HG03196 (cell line): ENCODE results near the gene BRINP2.

Experiments
- ATAC-seq: cut with Tn5 transposase; IDR thresholded peaks from one replicate; pipeline ENCODE4 v1.9.1; 2021; ENCODE audit not compliant: unreplicated experiment

The BRINP2 gene

GRCh38 chr1:177170756-177171535, at the start of gene BRINP2:
TSS of gene BRINP2 (plus strand) at chr1:177170958. CDS start at chr1:177229877, 58,919 bp downstream.
- ATAC-seq, result no peak

GRCh38 chr1:177122461-177123251, 48.1 kb upstream of the BRINP2 start:
- ATAC-seq, result no peak

GRCh38 chr1:177124577-177125278, 46.0 kb upstream of the BRINP2 start:
- ATAC-seq, result no peak

- ATAC-seq, result no peak
These were observed 44.5 kb upstream of the BRINP2 start for GRCh38 chr1:177126267-177126666.

- no peak for ATAC-seq
These were observed 42.0 kb upstream of the BRINP2 start for GRCh38 chr1:177128665-177129281.

- no peak for ATAC-seq
These were observed 40.3 kb upstream of the BRINP2 start for GRCh38 chr1:177130451-177130945.

GRCh38 chr1:177131723-177132122, 39.0 kb upstream of the BRINP2 start:
- ATAC-seq, result no peak

- no peak for ATAC-seq
These were observed 38.6 kb upstream of the BRINP2 start for GRCh38 chr1:177132141-177132540.

GRCh38 chr1:177133977-177134538, 36.7 kb upstream of the BRINP2 start:
- ATAC-seq, result no peak

- ATAC-seq, result no peak
These were observed 35.5 kb upstream of the BRINP2 start for GRCh38 chr1:177135250-177135649.

GRCh38 chr1:177137814-177138213, 32.9 kb upstream of the BRINP2 start:
- no peak for ATAC-seq

GRCh38 chr1:177138347-177138746, 32.4 kb upstream of the BRINP2 start:
- no peak for ATAC-seq

GRCh38 chr1:177142010-177142409, 28.7 kb upstream of the BRINP2 start:
- no peak for ATAC-seq

- ATAC-seq, result no peak
These were observed 27.9 kb upstream of the BRINP2 start for GRCh38 chr1:177142791-177143271.

GRCh38 chr1:177145106-177146070, 25.4 kb upstream of the BRINP2 start:
- no peak for ATAC-seq

- ATAC-seq, result no peak
These were observed 24.3 kb upstream of the BRINP2 start for GRCh38 chr1:177146499-177146898.

GRCh38 chr1:177162243-177162642, 8.5 kb upstream of the BRINP2 start:
- ATAC-seq, result no peak

GRCh38 chr1:177163844-177164379, 6.8 kb upstream of the BRINP2 start:
- no peak for ATAC-seq
